ENCODE results near the gene SPACA5. TPM values are rescaled to one million over a fixed set of nuclear protein-coding genes. Genes with fewer than 3 reads are reported as not detected.

The SPACA5 gene
- total RNA-seq, 1 donor: not detected

- Histone ChIP-seq H3K4me3 (ENCODE audit: insufficient read depth, low read length) (no peak overlapping the region), H3K4me1 (ENCODE audit: insufficient read depth, low read length) (no peaks in the 10 kb centered on the region), H3K9me3 (ENCODE audit: low read depth, low read length) (peaks cover 28% of the 10 kb centered on the region), H3K27me3 (ENCODE audit: insufficient read depth, low read length) (no peaks in the 10 kb centered on the region), H4K20me1 (ENCODE audit: insufficient read depth, low read length) (no peaks in the 10 kb centered on the region), H3K36me3 (ENCODE audit: insufficient read depth, low read length) (no peaks in the 10 kb centered on the region), H3K27ac (ENCODE audit: low read depth, low read length) (no peak overlapping the region), H3K79me2 (ENCODE audit: insufficient read depth, low read length) (no peaks in the 10 kb centered on the region), H3K4me2 (ENCODE audit: insufficient read depth, low read length) (no peak overlapping the region), H2AFZ (ENCODE audit: low read length) (no peak overlapping the region)
- no peak for DNase-seq (ENCODE audit: insufficient read length, low spot score, missing footprints)
- TF ChIP-seq CTCF (IDR thresholded peaks at IDR 0.05; ENCODE audit: extremely low read depth, low read depth, low read length): no peak
Observed at GRCh38 chrX:47973235-47973634, 33.6 kb upstream of the SPACA5 start.

- H3K9me3 ChIP-seq (ENCODE audit: low read depth, low read length): peaks cover 37% of the 10 kb centered on the region
- H4K20me1 ChIP-seq (ENCODE audit: insufficient read depth, low read length): no peaks in the 10 kb centered on the region
- no peak for DNase-seq (ENCODE audit: insufficient read length, low spot score, missing footprints)
Observed at GRCh38 chrX:47976254-47977151, 30.3 kb upstream of the SPACA5 start.

GRCh38 chrX:47991263-47992094 is 15.3 kb upstream of the SPACA5 start:
- H3K36me3 ChIP-seq (ENCODE audit: insufficient read depth, low read length): no peaks in the 10 kb centered on the region
- no peak for TF ChIP-seq CTCF (IDR thresholded peaks at IDR 0.05; ENCODE audit: extremely low read depth, low read depth, low read length)
- no peaks in the 10 kb centered on the region for H4K20me1 ChIP-seq (ENCODE audit: insufficient read depth, low read length)
- H3K79me2 ChIP-seq (ENCODE audit: insufficient read depth, low read length): no peaks in the 10 kb centered on the region
- no peak overlapping the region for H2AFZ ChIP-seq (ENCODE audit: low read length)
- H3K27ac ChIP-seq (ENCODE audit: low read depth, low read length): peak overlapping the region; percentile 20
- H3K4me2 ChIP-seq (ENCODE audit: insufficient read depth, low read length): no peak overlapping the region
- no peak overlapping the region for H3K4me3 ChIP-seq (ENCODE audit: insufficient read depth, low read length)
- no peaks in the 10 kb centered on the region for H3K27me3 ChIP-seq (ENCODE audit: insufficient read depth, low read length)
- H3K4me1 ChIP-seq (ENCODE audit: insufficient read depth, low read length): peaks cover 6% of the 10 kb centered on the region
- H3K9me3 ChIP-seq (ENCODE audit: low read depth, low read length): peaks cover 6% of the 10 kb centered on the region
- DNase-seq (ENCODE audit: insufficient read length, low spot score, missing footprints): no peak

More at GRCh38 chrX:47976254-47977151, 30.3 kb upstream of the SPACA5 start:
- no peak overlapping the region for H3K4me2 ChIP-seq (ENCODE audit: insufficient read depth, low read length)
- H3K4me1 ChIP-seq (ENCODE audit: insufficient read depth, low read length): no peaks in the 10 kb centered on the region
- H3K79me2 ChIP-seq (ENCODE audit: insufficient read depth, low read length): no peaks in the 10 kb centered on the region
- H2AFZ ChIP-seq (ENCODE audit: low read length): no peak overlapping the region
- no peak overlapping the region for H3K4me3 ChIP-seq (ENCODE audit: insufficient read depth, low read length)
- H3K36me3 ChIP-seq (ENCODE audit: insufficient read depth, low read length): peaks cover 10% of the 10 kb centered on the region
- H3K27ac ChIP-seq (ENCODE audit: low read depth, low read length): no peak overlapping the region
- H3K27me3 ChIP-seq (ENCODE audit: insufficient read depth, low read length): no peaks in the 10 kb centered on the region
- TF ChIP-seq CTCF (IDR thresholded peaks at IDR 0.05; ENCODE audit: extremely low read depth, low read depth, low read length): no peak

GRCh38 chrX:47992095-47992380 is 14.8 kb upstream of the SPACA5 start:
- no peaks in the 10 kb centered on the region for H3K27me3 ChIP-seq (ENCODE audit: insufficient read depth, low read length)
- H3K4me2 ChIP-seq (ENCODE audit: insufficient read depth, low read length): no peak overlapping the region
- H3K4me1 ChIP-seq (ENCODE audit: insufficient read depth, low read length): peaks cover 6% of the 10 kb centered on the region
- no peak overlapping the region for H2AFZ ChIP-seq (ENCODE audit: low read length)
- no peak for DNase-seq (ENCODE audit: insufficient read length, low spot score, missing footprints)
- H3K36me3 ChIP-seq (ENCODE audit: insufficient read depth, low read length): no peaks in the 10 kb centered on the region
- no peaks in the 10 kb centered on the region for H4K20me1 ChIP-seq (ENCODE audit: insufficient read depth, low read length)
- no peaks in the 10 kb centered on the region for H3K79me2 ChIP-seq (ENCODE audit: insufficient read depth, low read length)
- no peak overlapping the region for H3K27ac ChIP-seq (ENCODE audit: low read depth, low read length)
- no peak overlapping the region for H3K4me3 ChIP-seq (ENCODE audit: insufficient read depth, low read length)
- no peak for TF ChIP-seq CTCF (IDR thresholded peaks at IDR 0.05; ENCODE audit: extremely low read depth, low read depth, low read length)
- peaks cover 6% of the 10 kb centered on the region for H3K9me3 ChIP-seq (ENCODE audit: low read depth, low read length)

All from osteoblast (primary cell).